ENCODE results near the gene B3GAT2.

DNA sequence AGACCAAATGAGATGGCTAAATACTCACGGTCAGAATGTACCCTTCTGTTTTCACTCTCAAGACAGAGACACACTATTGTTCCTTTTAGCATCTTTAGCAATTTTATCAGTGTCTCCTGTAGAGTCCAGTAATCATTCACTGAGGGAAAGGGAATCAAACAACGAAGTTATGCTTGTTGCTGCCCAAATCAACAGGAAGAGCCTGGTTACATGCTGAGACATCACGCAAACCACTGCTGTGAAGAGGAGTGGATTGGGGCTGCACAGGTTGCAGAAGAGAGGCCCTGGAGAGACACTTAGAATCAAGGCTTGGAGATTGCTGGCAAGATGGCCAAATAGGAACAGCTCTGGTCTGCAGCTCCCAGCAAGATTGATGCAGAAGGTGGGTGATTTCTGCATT lies 40.5 kb upstream of the B3GAT2 start:
- TF ChIP-seq HNRNPL (IDR thresholded peaks at IDR 0.05; ENCODE audit: low read depth, low read length), result no peak
- no peak for TF ChIP-seq CEBPB (IDR thresholded peaks at IDR 0.05; ENCODE audit: borderline replicate concordance, low read depth, low read length)
- TF ChIP-seq ZKSCAN1 (IDR thresholded peaks at IDR 0.05; ENCODE audit: low read length), result no peak
- TF ChIP-seq JUN (CRISPR knock-in tag; IDR thresholded peaks at IDR 0.05), result no peak
- TF ChIP-seq ASH2L (IDR thresholded peaks at IDR 0.05; ENCODE audit: insufficient read length, low read depth, low read length), result no peak
- no peak for TF ChIP-seq KLF16 (CRISPR knock-in tag; IDR thresholded peaks at IDR 0.05)
- no peak for TF ChIP-seq ZNF766 (CRISPR knock-in tag; IDR thresholded peaks at IDR 0.05; ENCODE audit: borderline replicate concordance)
- no peak for TF ChIP-seq CTCF (CRISPR knock-in tag; IDR thresholded peaks at IDR 0.05)
- TF ChIP-seq, protein P1, sequence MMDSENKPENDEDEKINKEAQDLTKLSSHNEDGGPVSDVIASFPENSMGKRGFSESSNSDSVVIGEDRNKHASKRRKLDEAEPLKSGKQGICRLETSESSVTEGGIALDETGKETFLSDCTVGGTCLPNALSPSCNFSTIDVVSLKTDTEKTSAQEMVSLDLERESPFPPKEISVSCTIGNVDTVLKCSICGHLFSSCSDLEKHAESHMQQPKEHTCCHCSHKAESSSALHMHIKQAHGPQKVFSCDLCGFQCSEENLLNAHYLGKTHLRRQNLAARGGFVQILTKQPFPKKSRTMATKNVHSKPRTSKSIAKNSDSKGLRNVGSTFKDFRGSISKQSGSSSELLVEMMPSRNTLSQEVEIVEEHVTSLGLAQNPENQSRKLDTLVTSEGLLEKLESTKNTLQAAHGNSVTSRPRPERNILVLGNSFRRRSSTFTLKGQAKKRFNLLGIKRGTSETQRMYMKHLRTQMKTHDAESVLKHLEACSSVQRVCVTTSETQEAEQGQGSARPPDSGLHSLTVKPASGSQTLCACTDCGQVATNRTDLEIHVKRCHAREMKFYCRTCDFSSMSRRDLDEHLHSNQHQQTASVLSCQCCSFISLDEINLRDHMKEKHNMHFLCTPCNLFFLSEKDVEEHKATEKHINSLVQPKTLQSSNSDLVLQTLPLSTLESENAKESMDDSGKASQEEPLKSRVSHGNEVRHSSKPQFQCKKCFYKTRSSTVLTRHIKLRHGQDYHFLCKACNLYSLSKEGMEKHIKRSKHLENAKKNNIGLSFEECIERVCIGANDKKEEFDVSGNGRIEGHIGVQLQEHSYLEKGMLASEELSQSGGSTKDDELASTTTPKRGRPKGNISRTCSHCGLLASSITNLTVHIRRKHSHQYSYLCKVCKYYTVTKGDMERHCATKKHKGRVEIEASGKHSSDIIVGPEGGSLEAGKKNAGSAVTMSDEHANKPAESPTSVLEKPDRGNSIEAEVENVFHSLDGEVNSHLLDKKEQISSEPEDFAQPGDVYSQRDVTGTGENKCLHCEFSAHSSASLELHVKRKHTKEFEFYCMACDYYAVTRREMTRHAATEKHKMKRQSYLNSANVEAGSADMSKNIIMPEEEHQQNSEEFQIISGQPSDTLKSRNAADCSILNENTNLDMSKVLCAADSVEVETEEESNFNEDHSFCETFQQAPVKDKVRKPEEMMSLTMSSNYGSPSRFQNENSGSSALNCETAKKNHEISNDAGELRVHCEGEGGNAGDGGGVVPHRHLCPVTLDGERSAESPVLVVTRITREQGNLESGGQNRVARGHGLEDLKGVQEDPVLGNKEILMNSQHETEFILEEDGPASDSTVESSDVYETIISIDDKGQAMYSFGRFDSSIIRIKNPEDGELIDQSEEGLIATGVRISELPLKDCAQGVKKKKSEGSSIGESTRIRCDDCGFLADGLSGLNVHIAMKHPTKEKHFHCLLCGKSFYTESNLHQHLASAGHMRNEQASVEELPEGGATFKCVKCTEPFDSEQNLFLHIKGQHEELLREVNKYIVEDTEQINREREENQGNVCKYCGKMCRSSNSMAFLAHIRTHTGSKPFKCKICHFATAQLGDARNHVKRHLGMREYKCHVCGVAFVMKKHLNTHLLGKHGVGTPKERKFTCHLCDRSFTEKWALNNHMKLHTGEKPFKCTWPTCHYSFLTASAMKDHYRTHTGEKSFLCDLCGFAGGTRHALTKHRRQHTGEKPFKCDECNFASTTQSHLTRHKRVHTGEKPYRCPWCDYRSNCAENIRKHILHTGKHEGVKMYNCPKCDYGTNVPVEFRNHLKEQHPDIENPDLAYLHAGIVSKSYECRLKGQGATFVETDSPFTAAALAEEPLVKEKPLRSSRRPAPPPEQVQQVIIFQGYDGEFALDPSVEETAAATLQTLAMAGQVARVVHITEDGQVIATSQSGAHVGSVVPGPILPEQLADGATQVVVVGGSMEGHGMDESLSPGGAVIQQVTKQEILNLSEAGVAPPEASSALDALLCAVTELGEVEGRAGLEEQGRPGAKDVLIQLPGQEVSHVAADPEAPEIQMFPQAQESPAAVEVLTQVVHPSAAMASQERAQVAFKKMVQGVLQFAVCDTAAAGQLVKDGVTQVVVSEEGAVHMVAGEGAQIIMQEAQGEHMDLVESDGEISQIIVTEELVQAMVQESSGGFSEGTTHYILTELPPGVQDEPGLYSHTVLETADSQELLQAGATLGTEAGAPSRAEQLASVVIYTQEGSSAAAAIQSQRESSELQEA (CRISPR knock-in tag; IDR thresholded peaks at IDR 0.05; ENCODE audit: not compliant biosample characterization), result no peak
- no peak for TF ChIP-seq TP53 (CRISPR knock-in tag; conservative IDR thresholded peaks at IDR 0.05)
- no peak for TF ChIP-seq CSRNP2 (CRISPR knock-in tag; conservative IDR thresholded peaks at IDR 0.05; ENCODE audit: low read depth)
- no peak for TF ChIP-seq ZNF570 (CRISPR knock-in tag; IDR thresholded peaks at IDR 0.05; ENCODE audit: borderline replicate concordance)
- no peak for TF ChIP-seq KLF13 (CRISPR knock-in tag; IDR thresholded peaks at IDR 0.05)

All from HepG2 (cell line).